HepG2 (cell line): Measurements from ENCODE around the gene NOTO. TPM values are rescaled to one million over a fixed set of nuclear protein-coding genes. Genes with fewer than 3 reads are reported as not detected.
A peak's percentile ranks its signal among the peaks of the same experiment; 100 is the strongest.

Source experiments
- CREM ChIP-seq, 2 experiments: sonication (generic) in 1 of 2; formaldehyde crosslinking in 1 of 2; IDR thresholded peaks; 2 replicates each; pipeline versions ENCODE4 v1.4.0 to v1.6.1; 2016 to 2020; ENCODE audit warnings: antibody characterized with exemption in 1 of 2, mild to moderate bottlenecking in 1 of 2, missing genetic modification reagents in 1 of 2
- GTF3A ChIP-seq: sonication (generic); formaldehyde crosslinking; conservative IDR thresholded peaks from 2 replicates; pipeline ENCODE4 v1.4.0; 2020; ENCODE audit warnings: mild to moderate bottlenecking, missing genetic modification reagents
- HIVEP1 ChIP-seq: sonication (generic); formaldehyde crosslinking; IDR thresholded peaks from 2 replicates; pipeline ENCODE4 v1.4.0; 2020; ENCODE audit warnings: mild to moderate bottlenecking, missing genetic modification reagents
- HMG20A ChIP-seq: IDR thresholded peaks from 2 replicates; pipeline ENCODE4 v1.6.1; 2016; ENCODE audit warnings: borderline replicate concordance
- KLF9 ChIP-seq: IDR thresholded peaks from 2 replicates; pipeline ENCODE4 v1.6.1; 2016; ENCODE audit warnings: low read depth
- PAX8 ChIP-seq: sonication (generic); formaldehyde crosslinking; IDR thresholded peaks from 2 replicates; pipeline ENCODE4 v1.8.0; 2022; ENCODE audit warnings: mild to moderate bottlenecking, missing genetic modification reagents, borderline replicate concordance
- SMAD3 ChIP-seq: sonication (generic); formaldehyde crosslinking; IDR thresholded peaks from 2 replicates; pipeline ENCODE4 v1.4.0; 2020; ENCODE audit warnings: missing genetic modification reagents
- TAF15 ChIP-seq: fragments of 200-400 bp; formaldehyde crosslinking; IDR thresholded peaks from one replicate; pipeline ENCODE4 v1.6.1; 2018; ENCODE audit warnings: mild to moderate bottlenecking, low read depth, low read length; ENCODE audit not compliant: poor library complexity, severe bottlenecking
- ZNF143 ChIP-seq: sonication (generic); formaldehyde crosslinking; IDR thresholded peaks from 2 replicates; pipeline ENCODE4 v1.4.0; 2020; ENCODE audit warnings: missing genetic modification reagents
- ZNF782 ChIP-seq: sonication (generic); formaldehyde crosslinking; IDR thresholded peaks from 2 replicates; pipeline ENCODE4 v1.4.0; 2020; ENCODE audit warnings: missing genetic modification reagents, mild to moderate bottlenecking, borderline replicate concordance
- ZNF839 ChIP-seq: sonication (generic); formaldehyde crosslinking; IDR thresholded peaks from 2 replicates; pipeline ENCODE4 v1.4.0; 2020; ENCODE audit warnings: missing genetic modification reagents, mild to moderate bottlenecking, borderline replicate concordance
- polyA plus RNA-seq, 8 experiments: library from polyadenylated mRNA; depleted of rRNA in 3 of 8; stranded (reverse) in 7 of 8; unstranded in 1 of 8; fragments of >200 nt; fragmentation: Illumina TruSeq in 4 of 8; extraction: Trizol in 4 of 8; gene quantifications; 2 replicates each; pipeline versions ENCODE4 v1.2.1 to v1.2.3, GENCODE V29; 2011 to 2016; ENCODE audit warnings: low read depth in 4 of 8, missing spikeins in 1 of 8, mixed read lengths in 1 of 8; ENCODE audit not compliant: insufficient read depth in 1 of 8
- total RNA-seq, 5 experiments: library from RNA; depleted of rRNA; stranded (reverse); fragments of >200 nt; fragmentation: Illumina TruSeq; extraction: Trizol; gene quantifications; 2 replicates each; pipeline ENCODE4 v1.2.3, GENCODE V29; 2016; ENCODE audit warnings: low read depth in 1 of 5
- TF ChIP-seq, protein P1 (sequence below): sonication (generic); formaldehyde crosslinking; IDR thresholded peaks from 2 replicates; pipeline ENCODE4 v1.5.1; 2020; ENCODE audit warnings: missing genetic modification reagents, mild to moderate bottlenecking, borderline replicate concordance
- TF ChIP-seq, protein P2 (sequence below): IDR thresholded peaks from 2 replicates; pipeline ENCODE4 v1.6.1; 2016; ENCODE audit warnings: low read depth, borderline replicate concordance
- TF ChIP-seq, protein P3 (sequence below): sonication (generic); formaldehyde crosslinking; IDR thresholded peaks from 2 replicates; pipeline ENCODE4 v1.4.0; 2020; ENCODE audit warnings: missing genetic modification reagents
- TF ChIP-seq, protein P4 (sequence below), 2 experiments: sonication (generic) in 1 of 2; formaldehyde crosslinking in 1 of 2; IDR thresholded peaks; 2 replicates each; pipeline versions ENCODE4 v1.4.0 to v1.6.1; 2016 to 2020; ENCODE audit warnings: borderline replicate concordance in 1 of 2, low read depth in 1 of 2, mild to moderate bottlenecking in 1 of 2, missing genetic modification reagents in 1 of 2

The NOTO gene
- total and polyA plus RNA-seq, 2 of the 13 experiments (the other 11 are each of a cell fraction or from before 2014, with no cell fraction given): not detected

DNA sequence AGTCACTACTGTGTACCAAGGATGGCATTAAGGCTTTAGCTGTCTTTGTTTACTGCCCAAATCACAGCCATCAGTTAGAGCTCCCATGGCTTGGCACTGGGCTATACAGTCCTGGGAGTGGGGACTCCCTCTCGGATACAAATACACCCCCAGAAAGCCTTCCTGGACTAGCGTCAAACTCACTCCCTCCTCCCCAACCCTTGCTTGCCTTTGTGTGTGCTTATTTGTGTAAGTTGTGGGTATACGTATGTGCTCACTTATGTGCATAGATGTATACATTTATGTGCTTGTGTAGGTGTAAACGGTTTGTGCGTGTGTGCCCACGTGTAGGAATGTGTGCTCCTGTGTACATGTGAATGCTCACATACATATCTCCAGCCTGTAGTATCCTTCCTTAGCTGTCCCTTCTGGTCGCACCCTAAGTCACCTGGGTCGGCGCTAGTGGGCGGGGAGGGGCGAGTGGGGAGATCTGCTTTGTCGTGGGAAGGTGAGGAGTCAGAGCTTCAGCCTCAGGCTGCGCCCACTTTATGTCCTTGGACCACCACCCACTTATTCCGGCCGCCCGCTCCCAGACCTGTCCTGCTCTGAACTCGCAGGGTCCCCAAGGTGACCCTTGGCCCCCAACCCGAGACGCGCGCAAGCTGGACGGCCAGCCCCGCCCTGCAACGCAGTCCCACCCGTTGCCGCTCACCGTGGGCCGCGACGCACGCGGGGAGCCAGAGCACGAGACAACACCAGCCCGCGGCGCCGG is 30.2 kb downstream of the NOTO start (continued):
- TF ChIP-seq, protein P1, sequence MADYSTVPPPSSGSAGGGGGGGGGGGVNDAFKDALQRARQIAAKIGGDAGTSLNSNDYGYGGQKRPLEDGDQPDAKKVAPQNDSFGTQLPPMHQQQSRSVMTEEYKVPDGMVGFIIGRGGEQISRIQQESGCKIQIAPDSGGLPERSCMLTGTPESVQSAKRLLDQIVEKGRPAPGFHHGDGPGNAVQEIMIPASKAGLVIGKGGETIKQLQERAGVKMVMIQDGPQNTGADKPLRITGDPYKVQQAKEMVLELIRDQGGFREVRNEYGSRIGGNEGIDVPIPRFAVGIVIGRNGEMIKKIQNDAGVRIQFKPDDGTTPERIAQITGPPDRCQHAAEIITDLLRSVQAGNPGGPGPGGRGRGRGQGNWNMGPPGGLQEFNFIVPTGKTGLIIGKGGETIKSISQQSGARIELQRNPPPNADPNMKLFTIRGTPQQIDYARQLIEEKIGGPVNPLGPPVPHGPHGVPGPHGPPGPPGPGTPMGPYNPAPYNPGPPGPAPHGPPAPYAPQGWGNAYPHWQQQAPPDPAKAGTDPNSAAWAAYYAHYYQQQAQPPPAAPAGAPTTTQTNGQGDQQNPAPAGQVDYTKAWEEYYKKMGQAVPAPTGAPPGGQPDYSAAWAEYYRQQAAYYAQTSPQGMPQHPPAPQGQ: no peak
- TF ChIP-seq ZNF143 (no peak), HMG20A (CRISPR knock-in tag) (no peak), TAF15 (no peak), SMAD3 (CRISPR knock-in tag) (no peak), PAX8 (CRISPR knock-in tag) (no peak; the same call in none of the 2 replicates), ZNF782 (CRISPR knock-in tag) (no peak), GTF3A (CRISPR knock-in tag) (peak; percentile 94; the same call in 1 of the 2 replicates), HIVEP1 (CRISPR knock-in tag) (no peak), CREM (IDR thresholded peaks at IDR 0.05) (no peak), CREM (CRISPR knock-in tag; IDR thresholded peaks at IDR 0.05) (no peak), ZNF839 (CRISPR knock-in tag) (no peak), KLF9 (CRISPR knock-in tag) (no peak)
- TF ChIP-seq, protein P2, sequence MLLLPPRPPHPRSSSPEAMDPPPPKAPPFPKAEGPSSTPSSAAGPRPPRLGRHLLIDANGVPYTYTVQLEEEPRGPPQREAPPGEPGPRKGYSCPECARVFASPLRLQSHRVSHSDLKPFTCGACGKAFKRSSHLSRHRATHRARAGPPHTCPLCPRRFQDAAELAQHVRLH: no peak
- TF ChIP-seq, protein P3, sequence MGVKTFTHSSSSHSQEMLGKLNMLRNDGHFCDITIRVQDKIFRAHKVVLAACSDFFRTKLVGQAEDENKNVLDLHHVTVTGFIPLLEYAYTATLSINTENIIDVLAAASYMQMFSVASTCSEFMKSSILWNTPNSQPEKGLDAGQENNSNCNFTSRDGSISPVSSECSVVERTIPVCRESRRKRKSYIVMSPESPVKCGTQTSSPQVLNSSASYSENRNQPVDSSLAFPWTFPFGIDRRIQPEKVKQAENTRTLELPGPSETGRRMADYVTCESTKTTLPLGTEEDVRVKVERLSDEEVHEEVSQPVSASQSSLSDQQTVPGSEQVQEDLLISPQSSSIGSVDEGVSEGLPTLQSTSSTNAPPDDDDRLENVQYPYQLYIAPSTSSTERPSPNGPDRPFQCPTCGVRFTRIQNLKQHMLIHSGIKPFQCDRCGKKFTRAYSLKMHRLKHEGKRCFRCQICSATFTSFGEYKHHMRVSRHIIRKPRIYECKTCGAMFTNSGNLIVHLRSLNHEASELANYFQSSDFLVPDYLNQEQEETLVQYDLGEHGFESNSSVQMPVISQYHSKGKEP (CRISPR knock-in tag): no peak
- TF ChIP-seq, protein P4, sequence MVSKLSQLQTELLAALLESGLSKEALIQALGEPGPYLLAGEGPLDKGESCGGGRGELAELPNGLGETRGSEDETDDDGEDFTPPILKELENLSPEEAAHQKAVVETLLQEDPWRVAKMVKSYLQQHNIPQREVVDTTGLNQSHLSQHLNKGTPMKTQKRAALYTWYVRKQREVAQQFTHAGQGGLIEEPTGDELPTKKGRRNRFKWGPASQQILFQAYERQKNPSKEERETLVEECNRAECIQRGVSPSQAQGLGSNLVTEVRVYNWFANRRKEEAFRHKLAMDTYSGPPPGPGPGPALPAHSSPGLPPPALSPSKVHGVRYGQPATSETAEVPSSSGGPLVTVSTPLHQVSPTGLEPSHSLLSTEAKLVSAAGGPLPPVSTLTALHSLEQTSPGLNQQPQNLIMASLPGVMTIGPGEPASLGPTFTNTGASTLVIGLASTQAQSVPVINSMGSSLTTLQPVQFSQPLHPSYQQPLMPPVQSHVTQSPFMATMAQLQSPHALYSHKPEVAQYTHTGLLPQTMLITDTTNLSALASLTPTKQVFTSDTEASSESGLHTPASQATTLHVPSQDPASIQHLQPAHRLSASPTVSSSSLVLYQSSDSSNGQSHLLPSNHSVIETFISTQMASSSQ (IDR thresholded peaks at IDR 0.05; ENCODE audit: low read depth): no peak
- TF ChIP-seq, protein P4 (CRISPR knock-in tag; IDR thresholded peaks at IDR 0.05; ENCODE audit: borderline replicate concordance): no peak; the same call in 1 of the 2 replicates
